Measurements from ENCODE around the gene CD93.

- TF ChIP-seq GATA2 (IDR thresholded peaks at IDR 0.05; ENCODE audit: low read depth, low read length) (no peak), GATA3 (IDR thresholded peaks at IDR 0.05; ENCODE audit: low read depth, low read length) (no peak)
These were observed 27.9 kb downstream of the CD93 start for GRCh38 chr20:23058240-23058639.

All from SH-SY5Y (cell line).